Stimulated activated CD8-positive, alpha-beta memory T cell treated with anti-CD3 and anti-CD28 coated beads, Interleukin-7, amount 100 ng/mL, for 1 hour (primary cell): Measurements from ENCODE around the gene TOX2.

Experiments
- DNase-seq, 2 donors: peaks; one replicate each; pipeline ENCODE4 v3.0.0-alpha.2; 2020; ENCODE audit warnings: low read depth in 2 of 2

Gene TOX2

DNA sequence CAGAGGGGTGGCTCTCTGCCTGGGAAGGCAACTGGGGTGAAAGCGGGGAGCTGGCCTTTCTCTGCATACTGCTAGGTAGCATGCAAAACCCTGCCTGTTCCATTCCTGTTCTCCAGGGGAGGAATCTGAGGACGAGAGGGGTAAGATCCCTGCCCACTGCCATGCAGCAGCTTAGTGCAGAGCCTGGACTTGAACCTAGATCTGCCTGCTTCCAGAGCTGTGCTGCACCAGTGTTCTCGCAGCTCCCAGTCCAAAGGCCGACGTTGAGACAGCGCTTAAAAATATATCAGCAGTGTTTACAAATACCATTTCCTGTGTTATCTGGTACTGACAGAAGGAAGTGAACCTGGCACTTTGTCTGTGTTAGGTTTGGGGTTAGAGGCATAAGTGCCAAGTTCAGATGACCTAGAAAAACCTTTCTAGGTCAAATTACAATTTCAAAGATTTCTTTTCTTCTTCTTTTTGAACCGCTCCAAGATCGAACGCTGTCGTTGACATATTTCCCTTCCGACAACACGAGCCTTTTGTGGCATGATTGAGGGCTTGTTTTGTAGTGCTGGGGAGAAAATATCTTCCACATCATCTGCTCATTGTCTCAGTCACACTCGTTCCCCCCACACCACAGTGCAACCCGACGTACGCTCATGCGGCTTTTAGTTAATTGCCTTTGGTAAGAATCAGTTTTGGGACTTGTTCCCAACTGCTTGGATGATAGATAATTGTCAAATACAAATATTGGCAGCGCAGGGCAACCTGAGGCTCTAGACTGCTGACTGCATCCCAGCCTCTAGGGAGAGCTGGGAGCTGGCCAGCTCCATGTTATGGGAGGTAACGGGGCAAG, 44.6 kb downstream of the TOX2 start:
- no peak for DNase-seq

DNA sequence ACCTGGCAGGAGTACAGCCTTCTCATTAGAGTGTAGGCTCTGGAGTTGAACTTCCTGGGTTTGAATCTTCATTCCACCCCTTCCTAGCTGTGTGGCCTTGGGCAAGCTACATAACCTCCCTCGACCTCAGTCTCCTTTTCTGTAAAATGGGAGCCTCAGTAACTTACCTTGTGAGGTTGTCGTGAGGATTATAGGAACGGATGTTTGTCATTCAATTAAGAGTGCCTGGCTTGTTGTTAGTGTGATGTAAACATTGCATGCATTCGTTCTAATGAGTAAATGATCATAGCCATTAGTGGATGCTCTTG, 45.2 kb downstream of the TOX2 start:
- no peak for DNase-seq

DNA sequence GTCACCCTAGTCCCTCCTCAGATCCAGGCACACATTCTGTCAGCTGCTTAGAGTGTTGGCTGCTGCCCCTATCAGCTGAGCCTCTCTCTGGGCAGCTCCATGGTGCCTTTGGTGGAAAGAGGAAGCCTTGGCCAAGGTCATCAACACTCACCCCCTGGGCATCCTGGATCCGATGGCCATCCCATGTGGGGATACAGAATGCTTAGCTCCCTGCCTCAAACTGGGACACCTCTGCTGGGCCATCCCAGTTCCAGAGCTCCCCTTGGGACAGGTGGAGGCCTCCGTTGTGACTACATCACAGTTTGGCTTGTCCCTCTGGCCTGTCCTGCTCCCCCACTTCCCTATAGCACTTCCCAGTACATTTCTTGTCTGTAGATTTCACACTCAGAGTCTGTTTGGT, 45.6 kb downstream of the TOX2 start:
- DNase-seq: no peak

DNA sequence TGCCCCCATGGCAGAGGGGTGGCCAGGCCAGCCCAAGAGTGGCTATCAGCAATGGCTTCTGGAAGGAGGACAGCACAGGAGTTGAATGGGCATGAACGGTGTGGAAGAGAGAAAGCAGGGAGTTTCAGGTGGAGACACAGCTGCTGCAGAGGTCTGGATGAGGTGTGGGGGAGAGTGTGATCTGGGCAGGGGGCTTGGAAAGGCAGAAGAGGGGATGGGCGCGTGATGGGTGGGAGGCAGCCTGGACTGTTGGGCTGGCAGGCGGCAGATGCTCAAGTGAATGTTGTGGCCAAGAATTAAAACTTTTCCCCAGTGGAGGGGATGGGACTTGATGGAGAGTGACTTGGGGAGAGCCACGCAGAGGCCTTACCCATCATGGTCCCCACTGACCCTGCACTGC, 46.5 kb downstream of the TOX2 start:
- no peak for DNase-seq

DNA sequence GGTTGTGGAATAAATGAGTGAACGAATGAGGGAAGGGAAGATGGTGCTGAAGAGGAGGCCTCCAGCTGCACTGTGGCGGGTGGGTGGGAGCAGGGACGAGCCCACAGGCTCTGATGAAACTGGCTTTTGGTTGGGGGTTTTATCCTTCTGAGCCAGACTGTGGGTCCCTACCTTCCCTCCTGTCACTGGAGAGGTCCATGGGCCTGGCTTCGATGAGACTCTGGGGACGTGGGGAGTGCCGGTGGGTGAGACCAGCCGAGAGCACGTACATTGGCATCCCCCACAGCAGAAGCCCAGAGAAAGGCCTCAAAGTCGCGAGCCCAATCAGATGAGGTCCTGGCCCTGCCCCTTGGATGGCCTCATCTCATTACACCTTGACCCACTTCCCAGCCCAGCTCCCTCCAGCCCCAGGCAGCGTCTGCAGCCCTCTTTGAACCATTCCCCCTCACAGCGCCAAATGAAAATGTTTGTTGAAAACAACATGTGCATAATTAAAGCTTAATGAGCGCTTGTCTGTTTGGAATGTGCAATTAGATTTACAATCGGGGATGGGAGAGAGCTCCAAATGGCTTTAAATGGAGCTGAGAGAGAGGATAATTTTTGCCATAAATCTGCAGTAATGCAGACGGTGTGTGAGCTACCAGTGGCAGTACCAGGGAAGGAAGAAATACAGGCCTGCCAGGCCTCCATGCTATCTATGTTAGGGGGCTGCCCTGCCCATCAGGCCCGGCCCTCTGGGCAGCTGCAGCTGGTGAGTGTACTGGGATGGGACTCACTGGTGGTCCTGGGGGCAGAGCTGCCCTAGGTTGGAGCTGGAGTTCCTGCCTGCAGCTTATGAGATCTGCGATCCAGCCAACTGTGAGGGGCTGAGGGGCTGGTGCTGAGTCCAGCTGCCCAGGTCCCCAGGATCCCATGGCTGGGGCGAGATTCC, 47.2 kb downstream of the TOX2 start:
- no peak for DNase-seq

DNA sequence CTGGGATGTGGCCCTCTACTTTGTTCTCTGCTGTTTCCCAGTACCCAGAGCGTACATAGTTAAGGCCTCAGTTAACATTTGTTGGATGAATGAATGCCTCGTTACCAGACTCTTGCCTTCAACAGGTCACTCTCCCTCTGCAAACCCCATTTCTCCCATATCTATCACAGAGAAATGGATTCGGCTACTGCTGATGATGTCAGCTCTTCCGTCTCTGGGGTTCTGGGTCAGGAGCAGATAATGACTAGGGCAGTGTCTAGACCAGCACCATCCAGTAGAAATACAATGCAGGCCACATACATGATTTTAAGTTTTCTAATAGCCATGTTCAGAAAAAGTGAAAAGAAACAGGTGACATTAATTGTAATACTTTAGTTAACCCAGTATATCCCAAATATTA, 47.9 kb downstream of the TOX2 start:
- no peak for DNase-seq

DNA sequence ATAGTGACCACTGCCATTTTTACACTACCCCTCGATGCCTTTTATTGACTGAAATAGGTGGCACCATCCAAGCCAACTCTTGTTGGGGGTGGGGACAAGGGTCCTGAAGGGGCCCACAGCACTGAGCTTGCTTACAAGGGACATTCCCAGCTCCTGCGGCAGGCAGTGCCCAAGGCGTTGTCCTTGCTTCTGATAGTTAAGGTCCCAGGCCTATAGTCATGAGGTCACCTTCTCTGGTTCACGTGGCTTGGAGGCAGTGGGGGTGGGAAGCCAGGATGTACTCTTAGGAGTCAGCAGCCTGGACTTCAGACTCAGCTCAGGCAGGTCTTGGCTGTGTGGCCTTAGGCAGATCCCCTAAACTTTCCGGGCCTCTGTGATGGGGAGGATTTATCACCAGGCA, 48.6 kb downstream of the TOX2 start:
- no peak for DNase-seq

DNA sequence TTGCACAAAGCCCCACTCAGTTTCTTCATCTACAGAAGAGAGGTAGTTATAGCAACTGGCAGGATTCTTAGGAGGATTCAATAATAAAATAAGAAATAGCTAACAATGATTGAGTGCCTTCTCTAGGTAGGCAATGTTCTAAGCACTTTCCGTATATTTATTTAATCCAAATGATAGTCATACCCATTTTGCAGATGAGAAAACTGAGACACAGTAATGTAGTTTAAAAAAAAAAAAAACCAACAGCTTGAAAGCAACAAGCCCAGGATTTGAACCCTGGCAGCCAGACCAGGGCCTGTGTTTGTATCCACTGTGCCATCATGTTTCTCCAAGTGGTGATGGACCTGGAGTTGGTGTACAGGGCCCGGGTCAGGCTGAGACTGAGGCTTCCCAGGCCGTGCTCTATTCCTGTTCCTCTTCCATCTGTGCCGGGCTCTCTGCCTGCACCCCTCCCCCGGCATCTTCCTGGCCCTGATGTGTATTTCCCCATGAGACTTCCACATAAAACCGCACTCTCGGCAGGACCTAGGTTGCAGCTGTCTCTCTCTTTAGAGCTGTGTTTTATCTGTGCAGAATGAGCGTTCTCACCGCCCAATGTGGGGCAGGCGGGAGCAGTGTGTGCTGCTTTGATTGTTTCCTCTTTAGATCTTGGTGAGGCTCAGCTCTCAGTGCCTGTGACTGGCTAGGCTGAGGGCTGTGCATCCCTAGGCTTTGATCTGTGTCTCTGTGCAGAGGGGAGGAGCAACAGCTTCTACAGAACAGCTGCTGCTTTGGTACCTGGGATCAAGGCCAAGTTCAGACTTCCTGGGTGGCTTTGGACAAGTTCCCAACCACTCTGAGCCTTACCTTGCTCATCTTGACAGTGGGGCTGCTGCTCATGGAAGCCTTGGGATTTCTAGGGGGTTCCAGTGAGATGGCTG, 49.5 kb downstream of the TOX2 start:
- no peak for DNase-seq

DNA sequence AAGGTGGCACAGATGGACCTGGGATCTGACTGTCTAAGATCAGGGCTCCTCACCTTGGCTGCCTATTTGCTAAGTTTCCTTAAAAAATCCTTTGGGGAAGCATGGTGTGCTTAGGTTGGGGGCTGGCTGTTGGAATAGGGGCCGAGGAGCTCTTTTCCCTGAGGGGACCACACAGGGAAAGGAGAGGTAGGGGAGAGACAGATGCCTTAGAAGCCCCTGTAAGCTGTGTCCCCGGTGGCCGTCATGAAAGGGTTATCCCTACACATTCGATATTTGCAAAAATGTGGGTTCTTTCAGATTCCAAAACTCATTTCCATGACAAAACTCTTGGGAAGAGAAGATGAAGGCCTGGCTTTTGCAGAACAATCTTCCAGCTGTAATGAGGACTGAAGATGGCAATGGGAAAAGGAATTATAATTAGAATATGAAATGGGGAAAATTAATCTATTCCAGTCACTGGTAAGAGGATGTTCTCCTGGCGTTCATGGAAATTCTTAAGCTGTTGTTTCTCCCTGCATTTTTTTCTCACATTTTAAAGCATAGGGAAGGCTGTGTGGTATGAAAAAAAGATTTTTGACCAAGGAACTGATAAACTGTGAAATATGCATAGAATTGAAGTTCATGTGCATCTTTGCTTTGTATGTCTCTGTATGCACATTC, 53.8 kb downstream of the TOX2 start:
- DNase-seq: no peak

DNA sequence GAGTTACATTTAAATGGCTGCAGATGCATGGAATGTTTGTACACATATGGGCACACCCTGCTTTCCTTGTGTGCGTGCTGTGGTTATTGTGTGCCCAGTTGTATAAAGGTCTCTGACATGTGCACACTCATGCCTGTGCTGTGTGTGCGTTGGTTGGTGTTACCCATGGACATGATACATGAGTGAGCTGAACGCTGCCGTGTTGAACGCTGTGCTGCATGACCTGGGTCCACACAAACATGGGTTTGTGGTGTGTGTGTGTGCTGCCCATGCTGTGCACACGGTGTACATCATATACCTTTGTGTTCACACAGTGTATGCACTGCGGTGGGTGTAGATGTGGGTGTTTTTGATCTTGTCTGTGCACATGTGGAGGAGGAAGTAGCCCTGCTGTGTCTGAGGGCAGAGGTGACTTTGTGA, 54.4 kb downstream of the TOX2 start:
- DNase-seq: no peak

DNA sequence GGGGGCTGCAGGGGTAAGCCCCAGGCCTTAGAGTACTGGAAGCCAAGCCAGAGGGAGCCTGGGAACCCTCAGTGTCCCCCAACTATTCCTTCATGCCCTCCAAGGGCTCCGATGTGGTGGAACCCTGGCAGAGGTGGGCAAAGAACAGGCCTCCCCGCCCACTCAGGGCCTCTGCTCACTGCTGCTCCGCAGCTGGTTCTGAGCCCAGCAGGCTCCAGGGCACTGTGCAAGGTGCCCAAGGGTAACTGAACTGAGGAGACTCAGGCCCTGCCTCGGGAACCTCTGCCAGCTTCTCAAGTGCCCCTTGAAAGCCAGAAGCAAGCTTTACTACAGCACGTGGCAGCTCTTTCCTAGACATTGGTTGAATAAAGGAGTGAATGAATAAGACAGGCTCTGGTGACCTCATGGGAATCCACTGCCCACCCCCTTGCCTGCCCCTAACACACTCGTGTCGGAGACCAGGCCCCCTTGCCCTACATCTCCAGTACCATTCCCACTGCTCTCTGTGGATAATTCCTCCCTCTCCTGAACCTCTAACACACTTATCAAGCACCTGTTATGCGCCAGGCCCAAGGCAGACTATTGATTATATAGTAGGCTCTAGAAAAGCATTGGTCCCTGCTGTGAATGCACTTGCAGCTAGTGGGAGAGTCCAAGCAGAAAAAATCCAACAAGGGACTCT, 55.0 kb downstream of the TOX2 start:
- no peak for DNase-seq

DNA sequence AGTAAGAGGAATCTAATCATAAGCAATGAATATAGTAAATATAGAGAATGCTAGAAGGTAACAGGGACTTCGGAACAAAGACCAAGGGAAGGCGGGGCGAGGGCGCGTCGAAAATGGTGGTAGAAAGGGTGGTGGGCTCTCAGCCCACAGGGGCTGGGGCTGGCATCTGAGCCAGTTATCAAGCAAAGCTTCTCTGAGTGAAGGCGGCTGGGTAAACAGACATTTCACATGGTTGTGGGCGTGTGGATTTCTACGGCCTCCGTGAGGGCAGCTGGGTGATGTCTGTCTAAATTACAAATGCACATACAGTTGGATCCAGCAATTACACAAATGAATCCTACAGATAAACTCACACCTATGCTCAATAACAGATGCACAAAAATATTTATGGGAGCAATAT, 56.6 kb downstream of the TOX2 start:
- DNase-seq: no peak

DNA sequence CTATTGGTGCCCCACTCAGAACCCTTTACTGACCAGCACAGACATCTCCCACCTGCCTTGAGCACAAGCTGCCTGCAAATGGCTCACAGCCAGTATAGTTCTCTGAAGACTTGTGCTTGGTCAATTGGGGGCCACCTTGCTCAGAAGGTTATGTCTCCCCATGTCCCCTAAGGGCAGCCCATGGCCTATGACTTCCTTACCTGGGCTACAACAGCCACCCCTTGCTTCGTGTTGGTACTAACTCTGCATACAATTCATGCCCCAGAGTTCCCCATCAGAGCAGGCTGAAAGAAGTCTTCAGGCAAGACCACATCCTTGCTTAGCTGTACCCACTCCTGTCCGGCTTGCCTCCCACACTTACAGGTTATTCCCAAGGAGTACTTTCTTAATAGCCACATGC, 57.4 kb downstream of the TOX2 start:
- no peak for DNase-seq

DNA sequence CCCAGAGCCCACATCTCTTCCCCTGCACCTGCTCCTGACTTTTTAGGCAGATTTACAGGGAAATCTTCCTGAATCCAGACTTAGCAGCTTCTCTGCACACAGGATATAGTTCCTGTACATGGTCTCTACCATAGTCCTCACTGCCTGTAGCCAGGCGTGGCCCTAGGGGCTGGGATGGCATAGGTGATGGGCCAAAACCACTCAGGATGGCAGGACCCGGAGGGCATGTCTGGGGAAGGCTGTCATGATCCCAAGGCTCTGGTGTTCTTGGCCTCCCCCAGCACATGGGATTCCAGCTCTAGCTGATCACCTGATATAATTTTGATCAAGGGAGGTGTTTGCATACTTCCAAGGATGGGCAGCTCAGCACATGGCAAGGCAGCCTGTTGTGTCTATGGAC, 58.0 kb downstream of the TOX2 start:
- DNase-seq: no peak

DNA sequence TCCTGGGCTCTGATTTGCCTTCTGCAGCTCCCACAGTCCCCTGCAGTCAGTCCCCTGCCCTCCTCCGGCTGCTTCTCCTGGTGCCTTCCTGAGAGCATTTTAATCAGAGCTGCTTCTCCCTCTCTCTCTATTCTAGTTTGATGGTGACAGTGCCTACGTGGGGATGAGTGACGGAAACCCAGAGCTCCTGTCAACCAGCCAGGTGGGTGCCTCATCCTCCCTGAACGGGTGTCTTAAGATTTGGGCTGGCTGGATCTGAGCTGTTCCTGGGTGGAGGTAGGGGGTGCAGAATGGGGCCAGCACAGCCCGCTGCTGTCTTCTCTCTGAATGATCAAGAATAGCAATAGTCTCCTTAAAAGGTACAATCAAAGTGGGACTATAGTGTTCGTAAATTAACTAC, 58.6 kb downstream of the TOX2 start:
- no peak for DNase-seq

DNA sequence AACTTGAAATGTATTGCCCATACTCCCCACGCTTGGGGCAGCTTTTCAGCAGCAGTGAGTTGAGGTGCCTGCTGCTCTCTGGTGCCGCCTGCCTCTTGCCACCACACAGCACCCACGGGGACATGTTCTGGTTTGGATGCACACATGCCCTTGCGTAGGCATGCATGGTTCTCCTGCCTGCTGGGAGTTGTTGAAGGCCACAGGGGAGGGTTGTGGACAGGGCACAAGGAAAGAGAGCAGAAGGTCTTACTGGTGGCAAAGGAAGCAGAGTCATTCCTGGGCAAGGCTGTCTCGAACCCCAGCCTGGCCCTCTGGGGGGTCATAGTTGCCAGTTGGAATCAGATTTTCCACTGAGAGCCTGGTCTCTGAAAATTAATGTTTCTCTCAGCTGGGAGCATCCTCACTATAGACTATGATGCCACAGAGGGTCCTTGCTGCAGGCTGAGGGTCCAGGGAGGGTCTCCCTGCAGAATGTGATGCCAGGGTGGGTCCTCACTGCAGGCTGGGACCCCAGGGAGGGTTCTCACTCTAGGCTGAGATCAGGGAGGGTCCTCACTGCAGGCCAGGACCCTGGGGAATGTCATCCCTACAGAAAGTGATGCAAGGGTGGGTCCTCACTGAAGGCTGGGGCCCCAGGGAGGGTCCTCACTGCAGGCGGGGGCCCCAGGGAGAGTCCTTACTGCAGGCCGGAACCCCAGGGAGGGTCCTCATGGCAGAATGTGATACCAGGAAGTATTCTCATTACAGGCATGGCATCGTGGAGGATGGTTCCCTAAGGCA, 59.2 kb downstream of the TOX2 start:
- no peak for DNase-seq

DNA sequence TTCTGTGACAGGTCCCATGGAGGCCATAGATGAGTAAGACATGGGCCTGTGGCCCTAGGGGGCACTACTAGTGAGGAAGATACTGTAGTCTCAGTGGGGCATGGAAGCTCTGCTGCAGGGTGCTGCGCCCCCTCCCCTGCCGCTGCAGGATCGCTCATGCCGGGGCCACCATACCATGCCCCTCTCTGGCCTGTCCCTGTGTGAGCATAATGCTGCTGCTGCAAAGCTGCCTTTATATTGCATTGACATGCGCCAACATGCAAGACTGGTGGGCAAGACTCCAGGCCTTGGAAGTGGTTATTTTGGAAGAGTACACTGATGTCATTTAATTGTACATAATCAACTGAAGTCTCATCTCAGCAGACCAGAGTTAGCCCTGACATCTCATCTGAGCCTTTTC, 60.0 kb downstream of the TOX2 start:
- no peak for DNase-seq

DNA sequence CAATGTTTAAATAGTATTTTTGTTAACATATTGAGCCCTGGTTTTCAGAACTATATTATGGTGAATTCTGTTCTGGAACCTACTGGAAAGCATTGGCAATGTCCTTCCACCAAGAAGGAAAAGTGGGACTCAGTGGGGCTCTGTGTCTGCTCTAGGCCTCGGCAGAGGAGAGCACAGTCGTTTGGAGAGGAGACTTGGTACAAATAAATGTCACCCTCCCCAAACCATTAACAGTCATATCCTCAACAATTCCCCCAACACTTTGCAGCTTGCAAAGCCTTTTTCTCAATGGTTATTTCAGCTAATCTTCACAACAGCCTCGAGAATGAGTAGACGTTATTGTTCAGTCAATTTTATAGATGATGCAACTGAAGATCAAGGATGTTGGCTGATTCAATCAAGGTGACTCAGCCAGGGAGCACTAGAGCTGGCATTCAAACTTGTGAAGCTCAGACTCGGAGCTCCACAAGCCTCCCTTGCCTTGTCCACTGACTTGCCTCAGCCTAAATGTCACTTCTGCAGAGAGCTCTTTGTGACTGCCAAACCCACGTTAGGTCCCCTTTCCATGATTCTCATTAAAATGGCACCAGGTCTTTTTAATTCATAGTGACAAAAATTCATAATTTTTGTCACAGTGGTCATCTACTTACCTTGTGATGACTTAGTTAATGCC, 60.6 kb downstream of the TOX2 start:
- DNase-seq: no peak

DNA sequence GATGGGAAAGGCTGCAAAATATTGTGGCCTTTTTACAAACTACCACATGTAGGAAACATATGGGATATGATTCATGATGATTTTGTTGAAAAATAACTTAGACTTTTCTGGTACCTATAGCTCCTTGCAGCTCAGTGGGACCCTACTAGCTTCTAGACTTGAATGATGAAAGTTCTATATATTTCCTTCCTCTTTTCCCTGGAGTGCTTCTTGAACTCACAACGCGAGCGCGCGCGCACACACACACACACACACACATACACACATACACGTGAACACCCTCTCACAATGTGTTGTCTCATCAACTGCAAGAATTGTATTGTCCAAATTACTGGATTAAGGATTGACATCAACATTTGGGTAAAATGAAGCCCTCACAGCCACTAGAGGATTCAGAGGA, 61.9 kb downstream of the TOX2 start:
- no peak for DNase-seq

DNA sequence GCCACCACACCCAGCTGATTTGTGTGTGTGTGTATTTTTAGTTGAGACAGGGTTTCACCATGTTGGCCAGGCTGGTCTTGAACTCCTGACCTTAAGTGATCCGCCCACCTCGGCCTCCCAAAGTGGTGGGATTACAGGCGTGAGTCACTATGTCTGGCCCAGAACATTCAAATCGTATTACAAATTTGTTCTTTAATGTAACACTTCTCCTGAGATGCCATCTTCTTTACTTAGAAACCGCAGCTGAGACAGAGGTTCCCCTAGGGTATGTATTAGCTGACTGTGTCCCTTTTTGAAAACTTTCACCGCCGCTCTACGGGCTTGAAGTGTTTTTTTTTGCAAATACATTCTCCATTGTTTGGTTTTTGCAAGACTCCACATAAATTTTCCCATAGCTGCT, 62.6 kb downstream of the TOX2 start:
- DNase-seq: no peak
